Astrocyte (in vitro differentiated cells and primary cell): ENCODE results near the gene BRF1. TPM values are rescaled to one million over a fixed set of nuclear protein-coding genes. Genes with fewer than 3 reads are reported as not detected.

Experiments
- DNase-seq: peaks from one replicate; pipeline ENCODE4 v3.0.0-alpha.2; 2010; ENCODE audit warnings: low read depth
- FAIRE-seq: peaks from 2 replicates; lab custom pipeline; 2011; peaks lifted over from hg19 to GRCh38; lab: Jason Lieb, UNC
- H2AFZ ChIP-seq: 2 replicates; pipeline ENCODE4 v1.6.0; 2012; ENCODE audit warnings: low read depth, low read length, inconsistent platforms
- H3K27ac ChIP-seq: 2 replicates; pipeline ENCODE4 v1.5.1; 2011; ENCODE audit warnings: low read depth, low read length, inconsistent platforms
- H3K27me3 ChIP-seq: 2 replicates; pipeline ENCODE4 v1.6.0; 2011; ENCODE audit warnings: low read length, inconsistent platforms; ENCODE audit not compliant: insufficient read depth
- H3K36me3 ChIP-seq: 2 replicates; pipeline ENCODE4 v1.5.1; 2011; ENCODE audit warnings: low read length, inconsistent platforms; ENCODE audit not compliant: insufficient read depth
- H3K4me1 ChIP-seq: 2 replicates; pipeline ENCODE4 v1.5.1; 2011; ENCODE audit warnings: low read length, inconsistent platforms; ENCODE audit not compliant: insufficient read depth
- H3K4me2 ChIP-seq: 2 replicates; pipeline ENCODE4 v1.6.0; 2012; ENCODE audit warnings: low read length, inconsistent platforms
- H3K4me3 ChIP-seq: 2 replicates; pipeline ENCODE4 v1.5.1; 2011; ENCODE audit warnings: low read depth, mild to moderate bottlenecking, low read length, inconsistent platforms; ENCODE audit not compliant: insufficient read depth
- H3K79me2 ChIP-seq: 2 replicates; pipeline ENCODE4 v1.6.0; 2012; ENCODE audit warnings: mild to moderate bottlenecking, low read length, inconsistent platforms; ENCODE audit not compliant: insufficient read depth
- H3K9ac ChIP-seq: 2 replicates; pipeline ENCODE4 v1.6.0; 2012; ENCODE audit warnings: mild to moderate bottlenecking, low read length, inconsistent platforms
- H3K9me3 ChIP-seq: 2 replicates; pipeline ENCODE4 v1.5.1; 2012; ENCODE audit warnings: low read depth, mild to moderate bottlenecking, low read length, inconsistent platforms; ENCODE audit not compliant: insufficient read depth
- H4K20me1 ChIP-seq: 2 replicates; pipeline ENCODE4 v1.6.0; 2012; ENCODE audit warnings: low read length, inconsistent platforms; ENCODE audit not compliant: insufficient read depth
- H3K27ac Mint-ChIP-seq: one replicate; pipeline ENCODE4 v1.8.0; 2021; ENCODE audit warnings: mild to moderate bottlenecking, mixed read lengths; ENCODE audit not compliant: unreplicated experiment
- H3K27me3 Mint-ChIP-seq: one replicate; pipeline ENCODE4 v1.8.0; 2021; ENCODE audit warnings: low read depth, mixed read lengths; ENCODE audit not compliant: unreplicated experiment
- H3K36me3 Mint-ChIP-seq: one replicate; pipeline ENCODE4 v1.8.0; 2021; ENCODE audit warnings: low read depth, mixed read lengths; ENCODE audit not compliant: unreplicated experiment
- H3K4me1 Mint-ChIP-seq: one replicate; pipeline ENCODE4 v1.8.0; 2021; ENCODE audit warnings: low read depth, mixed read lengths; ENCODE audit not compliant: unreplicated experiment
- H3K4me3 Mint-ChIP-seq: one replicate; pipeline ENCODE4 v1.8.0; 2021; ENCODE audit warnings: mild to moderate bottlenecking, moderate library complexity, mixed read lengths; ENCODE audit not compliant: unreplicated experiment
- H3K9me3 Mint-ChIP-seq: one replicate; pipeline ENCODE4 v1.8.0; 2021; ENCODE audit warnings: mild to moderate bottlenecking, mixed read lengths; ENCODE audit not compliant: unreplicated experiment
- CTCF ChIP-seq: IDR thresholded peaks from 2 replicates; pipeline ENCODE4 v1.5.1; 2011; ENCODE audit warnings: low read depth, mild to moderate bottlenecking, inconsistent platforms, low read length, moderate library complexity; ENCODE audit not compliant: insufficient read depth
- EZH2 ChIP-seq: IDR thresholded peaks from 2 replicates; pipeline ENCODE4 v1.6.1; 2012; ENCODE audit warnings: mild to moderate bottlenecking, low read length, inconsistent platforms; ENCODE audit not compliant: insufficient read depth
- total RNA-seq: library from RNA; stranded (reverse); gene quantifications from 2 replicates; pipeline ENCODE4 v1.2.1, GENCODE V29; 2021

The BRF1 gene
- total RNA-seq, 1 donor from 2014 or later: 20.5 TPM

- no peak for FAIRE-seq
- Histone ChIP-seq H3K4me2 (no peak overlapping the region), H3K4me1 (peaks cover 4% of the 10 kb centered on the region), H3K27ac (no peak overlapping the region), H3K9ac (no peak overlapping the region), H3K79me2 (no peaks in the 10 kb centered on the region), H3K9me3 (no peaks in the 10 kb centered on the region), H3K27me3 (peaks cover 7% of the 10 kb centered on the region), H3K36me3 (no peaks in the 10 kb centered on the region), H3K4me3 (no peak overlapping the region), H2AFZ (no peak overlapping the region), H4K20me1 (peaks cover 6% of the 10 kb centered on the region)
- Mint-ChIP-seq H3K4me1 (no peaks in the 10 kb centered on the region), H3K27ac (no peak overlapping the region), H3K36me3 (no peaks in the 10 kb centered on the region), H3K27me3 (peaks cover 23% of the 10 kb centered on the region), H3K9me3 (no peaks in the 10 kb centered on the region), H3K4me3 (no peak overlapping the region)
- TF ChIP-seq EZH2: no peak
- TF ChIP-seq CTCF: no peak
- no peak for DNase-seq
Measured at GRCh38 chr14:105173901-105174894, 126.6 kb downstream of the BRF1 start.

GRCh38 chr14:105173145-105173544, 127.7 kb downstream of the BRF1 start:
- H2AFZ ChIP-seq: no peak overlapping the region
- H3K27me3 ChIP-seq: peaks cover 10% of the 10 kb centered on the region
- no peak for FAIRE-seq
- Mint-ChIP-seq H3K27me3 (peaks cover 21% of the 10 kb centered on the region), H3K27ac (no peak overlapping the region), H3K4me3 (no peak overlapping the region), H3K4me1 (no peaks in the 10 kb centered on the region), H3K36me3 (no peaks in the 10 kb centered on the region), H3K9me3 (no peaks in the 10 kb centered on the region)
- H3K4me2 ChIP-seq: no peak overlapping the region
- TF ChIP-seq EZH2 (no peak), CTCF (no peak)
- no peaks in the 10 kb centered on the region for H3K36me3 ChIP-seq
- H3K79me2 ChIP-seq: no peaks in the 10 kb centered on the region
- H3K4me1 ChIP-seq: peaks cover 4% of the 10 kb centered on the region
- H3K9me3 ChIP-seq: no peaks in the 10 kb centered on the region
- no peak overlapping the region for H3K27ac ChIP-seq
- DNase-seq: no peak
- no peak overlapping the region for H3K4me3 ChIP-seq
- peaks cover 6% of the 10 kb centered on the region for H4K20me1 ChIP-seq
- H3K9ac ChIP-seq: no peak overlapping the region

- no peaks in the 10 kb centered on the region for H3K4me1 Mint-ChIP-seq
Measured at GRCh38 chr14:105172476-105172875, 128.3 kb downstream of the BRF1 start.

More at GRCh38 chr14:105172476-105172875, 128.3 kb downstream of the BRF1 start:
- Histone ChIP-seq H3K9ac (no peak overlapping the region), H3K27ac (no peak overlapping the region), H3K4me3 (no peak overlapping the region), H3K4me2 (no peak overlapping the region), H3K9me3 (no peaks in the 10 kb centered on the region), H4K20me1 (peaks cover 6% of the 10 kb centered on the region), H3K36me3 (no peaks in the 10 kb centered on the region), H2AFZ (no peak overlapping the region), H3K27me3 (peaks cover 10% of the 10 kb centered on the region), H3K4me1 (peaks cover 7% of the 10 kb centered on the region), H3K79me2 (no peaks in the 10 kb centered on the region)
- no peak for DNase-seq
- H3K36me3 Mint-ChIP-seq: no peaks in the 10 kb centered on the region
- no peak overlapping the region for H3K27ac Mint-ChIP-seq
- no peak overlapping the region for H3K4me3 Mint-ChIP-seq
- TF ChIP-seq CTCF: no peak
- no peak for FAIRE-seq
- H3K27me3 Mint-ChIP-seq: peaks cover 18% of the 10 kb centered on the region
- H3K9me3 Mint-ChIP-seq: no peaks in the 10 kb centered on the region
